Endothelial cell of umbilical vein (primary cell): ENCODE measurements around the gene AGRN. TPM values are rescaled to one million over a fixed set of nuclear protein-coding genes. Genes with fewer than 3 reads are reported as not detected.

ENCODE experiments used
- BruUV-seq: library from RNA; stranded (reverse); fragments of 400-500 nt; replicated peaks from 2 replicates; lab custom pipeline; 2021; lab: Mats Ljungman, UMichigan
- CTCF ChIA-PET: fragments of 300-600, 350-600 bp; sonication (Branson Sonifier 250); formaldehyde crosslinking; loops from one replicate; lab custom pipeline; 2021; ENCODE audit warnings: antibody characterized with exemption, inconsistent platforms; lab: Charles Lee
- POLR2A ChIA-PET: fragments of 300-600, 350-600 bp; sonication (Branson Sonifier 250); formaldehyde crosslinking; loops from one replicate; lab custom pipeline; 2021; ENCODE audit warnings: antibody characterized with exemption, inconsistent platforms; lab: Charles Lee
- DNase-seq: peaks from one replicate; pipeline ENCODE4 v3.0.0-alpha.2; 2011; ENCODE audit warnings: low read depth, low spot score
- FAIRE-seq: peaks from 2 replicates; lab custom pipeline; 2011; peaks lifted over from hg19 to GRCh38; lab: Jason Lieb, UNC
- H2AFZ ChIP-seq: 2 replicates; pipeline ENCODE4 v1.6.0; 2012; ENCODE audit warnings: low read depth, low read length, control low read depth, inconsistent platforms
- H3K27ac ChIP-seq: 2 replicates; pipeline ENCODE4 v1.5.1; 2011; ENCODE audit warnings: low read depth, mild to moderate bottlenecking, control low read depth, low read length, moderate library complexity; ENCODE audit not compliant: insufficient read depth
- H3K27me3 ChIP-seq, 2 experiments: 2 replicates each; pipeline versions ENCODE4 v1.6.0 to v1.6.1; 2011; ENCODE audit warnings: low read length in 2 of 2, mixed read lengths in 1 of 2; ENCODE audit not compliant: control insufficient read depth in 2 of 2, insufficient read depth in 2 of 2
- H3K36me3 ChIP-seq, 2 experiments: 2 replicates in 1 of 2; 3 replicates in 1 of 2; pipeline ENCODE4 v1.5.1; 2011; ENCODE audit warnings: low read length in 2 of 2, mild to moderate bottlenecking in 1 of 2, moderate library complexity in 1 of 2; ENCODE audit not compliant: control insufficient read depth in 2 of 2, insufficient read depth in 2 of 2; ENCODE audit errors: extremely low read depth in 1 of 2
- H3K4me1 ChIP-seq: 3 replicates; pipeline ENCODE4 v1.5.1; 2011; ENCODE audit warnings: mild to moderate bottlenecking, low read length; ENCODE audit not compliant: control insufficient read depth, insufficient read depth; ENCODE audit errors: extremely low read depth
- H3K4me2 ChIP-seq: 2 replicates; pipeline ENCODE4 v1.6.1; 2011; ENCODE audit warnings: low read length, control low read depth, mixed read lengths; ENCODE audit not compliant: insufficient read depth
- H3K4me3 ChIP-seq, 3 experiments: fragments of 200-600 bp in 1 of 3; sonication (generic), shearing (Covaris generic) in 1 of 3; replicated peaks in 1 of 3; 2 replicates each; pipeline ENCODE4 v1.5.1; 2011 to 2016; ENCODE audit warnings: control low read depth in 3 of 3, low read length in 3 of 3, mild to moderate bottlenecking in 2 of 3, inconsistent platforms in 1 of 3, low read depth in 1 of 3, moderate library complexity in 1 of 3; ENCODE audit not compliant: insufficient read depth in 1 of 3
- H3K79me2 ChIP-seq: 2 replicates; pipeline ENCODE4 v1.6.0; 2012; ENCODE audit warnings: low read length, inconsistent platforms; ENCODE audit not compliant: control insufficient read depth, insufficient read depth
- H3K9ac ChIP-seq: replicated peaks from 2 replicates; pipeline ENCODE3; 2011; ENCODE audit warnings: low read length, control low read depth; ENCODE audit not compliant: insufficient read depth; ENCODE audit errors: extremely low read depth
- H3K9me1 ChIP-seq: replicated peaks from 3 replicates; pipeline ENCODE4 v1.6.0; 2011; ENCODE audit warnings: mild to moderate bottlenecking, low read length; ENCODE audit not compliant: control insufficient read depth, insufficient read depth; ENCODE audit errors: extremely low read depth
- H3K9me3 ChIP-seq: replicated peaks from 2 replicates; pipeline ENCODE4 v1.5.1; 2012; ENCODE audit warnings: low read length, inconsistent platforms; ENCODE audit not compliant: control insufficient read depth, insufficient read depth
- H4K20me1 ChIP-seq: replicated peaks from 2 replicates; pipeline ENCODE3; 2011; ENCODE audit warnings: mild to moderate bottlenecking, low read length; ENCODE audit not compliant: control insufficient read depth, insufficient read depth; ENCODE audit errors: extremely low read depth
- CTCF ChIP-seq, 2 donors: IDR thresholded peaks; 1 replicate in 1 of 2; 2 replicates in 1 of 2; pipeline ENCODE4 v1.5.1; 2011; ENCODE audit warnings: low read length in 2 of 2, mild to moderate bottlenecking in 2 of 2, moderate library complexity in 2 of 2, control low read depth in 1 of 2, inconsistent platforms in 1 of 2, low read depth in 1 of 2; ENCODE audit not compliant: insufficient read depth in 1 of 2; ENCODE audit errors: extremely low read depth in 1 of 2
- EZH2 ChIP-seq: IDR thresholded peaks from 2 replicates; pipeline ENCODE4 v1.6.1; 2012; ENCODE audit warnings: borderline replicate concordance, low read depth, mild to moderate bottlenecking, moderate library complexity, low read length, inconsistent platforms; ENCODE audit not compliant: severe bottlenecking
- FOS ChIP-seq: IDR thresholded peaks from 2 replicates; pipeline ENCODE4 v1.6.1; 2011; ENCODE audit warnings: mild to moderate bottlenecking, low read length, moderate library complexity, borderline replicate concordance; ENCODE audit not compliant: insufficient read depth
- GATA2 ChIP-seq: IDR thresholded peaks from 2 replicates; pipeline ENCODE4 v1.7.0; 2011; ENCODE audit warnings: low read depth, mild to moderate bottlenecking, moderate library complexity, mixed read lengths, low read length; ENCODE audit not compliant: insufficient read length, insufficient read depth
- JUN ChIP-seq: IDR thresholded peaks from 2 replicates; pipeline ENCODE4 v1.6.1; 2011; ENCODE audit warnings: borderline replicate concordance, low read depth; ENCODE audit not compliant: insufficient read length, insufficient read depth
- MAX ChIP-seq: IDR thresholded peaks from 2 replicates; pipeline ENCODE4 v1.6.1; 2011; ENCODE audit not compliant: insufficient read depth, insufficient read length
- MYC ChIP-seq: IDR thresholded peaks from one replicate; pipeline ENCODE4 v1.6.1; 2011; ENCODE audit warnings: mild to moderate bottlenecking, low read depth, low read length
- POLR2A ChIP-seq: IDR thresholded peaks from 2 replicates; pipeline ENCODE4 v1.6.1; 2012; ENCODE audit warnings: low read depth, mild to moderate bottlenecking, control low read depth, low read length
- POLR2AphosphoS5 ChIP-seq: IDR thresholded peaks from 2 replicates; pipeline ENCODE4 v1.6.1; 2012; ENCODE audit warnings: low read depth, mild to moderate bottlenecking, control low read depth, low read length, moderate library complexity; ENCODE audit not compliant: insufficient read depth
- dilution Hi-C: fragments of 300-500 bp; cut with MboI; formaldehyde crosslinking; loops from one replicate; pipeline ENCODE4 v1.15.0; 2019; ENCODE audit warnings: low sequenced_read_pairs; ENCODE audit not compliant: extremely low pct_ligation_motif_present
- intact Hi-C: fragments of 100-400 bp; cut with micrococcal nuclease; formaldehyde crosslinking; loops from one replicate; pipeline ENCODE4 v1.10.0; 2022
- polyA plus RNA-seq, 4 experiments: library from polyadenylated mRNA; depleted of rRNA in 3 of 4; stranded (reverse) in 3 of 4; unstranded in 1 of 4; fragments of >200 nt; gene quantifications; 2 replicates each; pipeline versions ENCODE4 v1.2.1 to v1.2.3, GENCODE V29; 2011 to 2012; ENCODE audit warnings: missing spikeins in 1 of 4
- total RNA-seq: library from RNA; stranded (reverse); gene quantifications from 2 replicates; pipeline ENCODE4 v1.2.3, GENCODE V29; 2021

AGRN gene
- total and polyA plus RNA-seq, 2 donors (not counting 3 experiments of a cell fraction or from before 2014, with no cell fraction given), result 66.6 to 67.8 TPM

GRCh38 chr1:1048765-1049164, 28.8 kb downstream of the AGRN start:
- Histone ChIP-seq H3K9me1 (no peaks in the 10 kb centered on the region), H3K27me3 (no peaks in the 10 kb centered on the region), H3K4me3 (no peak overlapping the region), H3K4me2 (no peak overlapping the region), H4K20me1 (no peaks in the 10 kb centered on the region), H3K4me1 (no peaks in the 10 kb centered on the region), H3K79me2 (no peaks in the 10 kb centered on the region), H3K9me3 (no peaks in the 10 kb centered on the region), H3K36me3 (peaks cover 0 to 24% of the 10 kb centered on the region in 2 experiments), H3K9ac (no peak overlapping the region), H2AFZ (no peak overlapping the region), H3K27ac (no peak overlapping the region)
- dilution Hi-C loops, result no loop called here
- BruUV-seq, result no TSS peak
- CTCF ChIA-PET, result interaction anchor here (1.6 kb wide), 1 partner anchor 11 kb away, joined by 3 read pairs; no protein-coding TSS in a partner anchor
- no peak for DNase-seq
- POLR2A ChIA-PET, result no interaction called here
- TF ChIP-seq CTCF (IDR thresholded peaks at IDR 0.05; ENCODE audit: extremely low read depth in 1 of 2, insufficient read depth in 1 of 2, low read depth in 1 of 2, low read length in 2 of 2) (no peak), MAX (no peak), FOS (no peak), JUN (no peak), EZH2 (no peak), GATA2 (no peak), POLR2AphosphoS5 (no peak), POLR2A (no peak), MYC (no peak)
- intact Hi-C loops, result no loop called here
- FAIRE-seq, result no peak
